ENCODE measurements around the gene KIF18B.
"Not testable (repeated sequence)": the region's sequence is repeated elsewhere in the genome, so short reads cannot be mapped to it uniquely, and the experiment has no call there.

The KIF18B gene

DNA sequence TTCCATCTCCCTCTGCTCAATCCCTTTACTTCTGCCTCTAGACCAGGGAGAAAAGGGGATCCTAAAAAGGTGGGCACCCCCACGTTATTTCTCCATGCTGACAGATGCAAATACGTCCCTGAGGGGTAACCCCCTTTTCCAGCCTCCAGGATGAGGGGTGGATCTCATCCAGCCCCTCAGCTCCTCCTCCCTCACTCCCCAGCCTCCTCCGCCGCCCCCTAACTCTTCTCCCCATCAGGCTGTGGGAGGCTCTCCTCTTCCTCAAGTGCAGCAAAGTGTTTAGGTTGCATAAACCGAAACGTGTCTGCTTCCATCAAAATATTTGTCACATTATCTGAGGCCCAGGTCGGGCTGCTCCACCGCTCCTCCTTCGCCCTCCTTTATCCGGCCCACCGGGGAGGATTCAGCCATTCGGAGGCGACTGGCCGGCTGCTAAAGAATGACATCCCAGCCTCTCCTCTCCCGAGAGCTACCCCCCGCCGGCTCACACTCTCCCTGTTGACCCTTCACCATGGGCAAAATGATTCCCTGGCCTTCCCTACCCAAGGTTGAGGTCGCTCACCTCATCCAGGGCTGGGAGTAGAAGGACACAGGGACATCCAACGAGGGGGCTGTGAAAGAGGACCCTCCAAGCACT lies 21.7 kb upstream of the KIF18B start:
- no peak for DNase-seq

DNA sequence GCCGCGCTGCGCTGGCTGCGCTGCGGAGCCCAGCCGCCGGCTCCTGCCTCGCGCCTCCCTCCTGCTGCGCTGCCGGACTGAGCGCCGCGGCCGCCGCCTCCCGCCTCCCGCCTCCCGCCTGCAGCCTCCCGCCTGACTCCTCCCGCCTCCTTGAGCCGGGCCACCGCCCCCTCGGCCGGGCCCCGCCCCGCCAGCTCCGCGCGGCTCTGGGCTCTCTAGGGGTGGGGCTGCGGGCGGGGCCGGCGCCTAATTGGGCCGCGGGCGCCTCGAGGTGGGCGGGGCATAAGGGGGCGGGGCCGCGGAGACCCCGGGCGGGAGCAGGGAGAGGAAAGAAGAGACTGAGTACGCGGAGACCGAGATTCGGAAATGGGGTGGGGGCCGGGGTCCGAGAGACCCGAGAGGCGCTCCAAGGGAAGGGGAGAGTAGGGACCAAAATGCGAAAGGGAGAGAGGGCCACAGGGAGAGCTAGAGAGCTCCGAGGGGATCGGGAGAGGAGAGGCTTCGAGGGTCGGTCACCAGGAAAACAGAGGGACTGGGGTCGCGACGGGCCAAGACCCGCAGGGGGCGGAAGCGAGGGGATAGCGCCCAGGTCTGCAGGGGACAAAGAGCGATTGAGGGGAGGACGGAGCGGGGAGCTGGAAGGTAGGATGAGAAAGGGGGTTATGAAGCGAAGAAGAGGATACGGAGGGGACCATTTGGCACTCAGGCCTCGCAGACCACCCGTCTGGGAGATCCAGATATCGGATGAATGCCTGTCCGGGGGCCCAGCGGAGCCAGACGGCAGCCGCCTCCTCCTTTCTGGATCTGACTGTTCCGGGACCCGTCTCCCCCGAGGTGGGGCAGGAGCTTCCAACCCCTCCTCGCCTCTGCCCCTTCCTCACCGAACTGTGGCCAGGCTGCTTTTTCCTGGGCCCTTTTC lies 20.9 kb upstream of the KIF18B start, which contains the start of gene C1QL1:
TSS of gene C1QL1 (minus strand) at position 79 of the 919 bp plus-strand sequence. CDS start 255 bp downstream, outside the sequence.
- peak; percentile 95 for DNase-seq

DNA sequence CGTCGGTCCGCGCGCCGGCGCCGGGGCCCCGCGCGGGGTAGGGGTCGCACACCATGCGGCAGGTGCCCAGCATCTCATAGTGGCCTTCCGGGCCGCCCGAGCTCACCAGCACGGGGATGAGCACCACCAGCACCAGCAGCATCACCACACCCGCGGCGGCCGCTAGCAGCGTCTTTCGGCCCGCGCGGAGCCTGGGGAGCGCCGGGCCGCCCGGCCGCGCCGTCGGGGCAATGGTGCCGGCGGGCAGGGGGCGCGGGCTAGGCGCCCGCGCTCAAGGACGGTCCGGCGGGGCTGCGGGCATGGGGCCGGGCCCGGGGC lies 20.3 kb upstream of the KIF18B start:
- DNase-seq: peak; percentile 4

DNA sequence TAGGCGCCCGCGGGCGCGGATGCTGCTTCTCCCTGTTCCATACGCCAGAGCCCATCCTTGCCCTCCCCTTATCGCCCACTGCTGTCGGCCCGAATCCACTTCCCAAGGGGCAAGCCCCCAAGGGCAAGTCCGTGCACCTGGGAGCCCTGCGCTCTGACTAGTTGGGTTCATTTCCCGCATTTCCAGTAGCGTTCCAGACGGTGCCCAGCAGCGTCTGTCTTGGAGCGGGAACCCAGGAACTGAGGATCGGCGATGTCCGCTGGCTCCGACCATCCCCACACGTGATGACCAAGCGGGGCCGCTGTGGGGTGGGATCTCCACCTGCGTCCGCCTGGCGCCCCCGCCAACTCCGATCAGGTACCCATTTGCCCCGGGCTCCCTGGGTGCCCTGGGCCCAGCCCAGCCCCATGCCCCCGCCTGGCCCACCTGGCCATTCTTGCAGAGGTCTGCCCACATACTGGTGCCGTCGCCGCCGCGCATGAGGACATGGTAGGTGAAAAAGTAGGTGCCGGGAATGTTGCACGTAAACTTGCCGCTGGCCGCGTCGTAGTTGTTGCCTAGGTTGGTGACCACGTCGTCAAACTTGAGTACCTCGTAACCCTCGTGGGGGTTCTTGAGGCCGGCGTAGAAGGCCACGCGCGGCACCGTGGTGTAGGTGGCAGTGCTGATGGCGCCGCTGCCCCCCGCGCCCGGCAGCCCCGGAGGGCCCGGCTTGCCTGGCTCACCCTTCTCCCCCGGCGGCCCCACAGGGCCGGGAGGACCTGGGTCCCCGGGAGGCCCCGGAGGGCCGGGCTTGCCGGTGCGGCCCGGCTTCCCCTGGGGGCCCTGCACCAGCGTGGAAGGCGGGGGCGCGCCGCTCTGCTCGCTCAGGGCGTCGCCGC lies 19.7 kb upstream of the KIF18B start:
- no peak for DNase-seq

DNA sequence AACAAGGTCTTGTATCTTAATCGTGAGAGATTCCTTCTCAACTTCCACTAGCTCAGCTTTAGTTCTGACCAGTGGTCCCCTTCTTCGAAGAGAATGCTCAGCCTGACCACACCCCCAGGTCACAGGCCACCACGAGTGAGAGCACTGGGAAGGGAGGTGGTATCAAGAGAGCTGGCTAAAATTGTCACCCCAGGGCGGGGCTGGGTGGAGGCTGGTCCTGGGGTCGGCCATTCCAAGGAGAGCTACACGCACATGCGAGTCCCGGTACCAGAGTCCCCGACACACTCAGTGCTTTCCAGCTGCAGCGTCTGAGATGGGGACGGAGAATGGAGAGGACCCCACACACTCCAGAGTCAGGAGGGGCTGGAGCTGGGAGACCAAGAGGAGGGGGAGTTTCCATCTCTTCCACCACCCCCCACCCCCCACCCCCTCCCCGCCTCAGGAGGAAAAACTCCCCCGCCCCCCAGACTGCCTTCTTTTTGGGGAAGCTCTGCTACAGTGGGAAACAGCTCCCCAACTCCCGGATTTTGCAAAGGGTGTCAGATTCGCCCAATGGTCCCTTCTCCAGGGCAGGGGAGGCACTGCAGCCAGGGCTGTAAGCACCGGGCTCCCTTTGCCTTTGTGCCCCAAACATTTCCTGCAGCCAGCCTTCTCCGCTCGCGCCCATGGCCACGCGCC lies 18.9 kb upstream of the KIF18B start:
- no peak for DNase-seq

DNA sequence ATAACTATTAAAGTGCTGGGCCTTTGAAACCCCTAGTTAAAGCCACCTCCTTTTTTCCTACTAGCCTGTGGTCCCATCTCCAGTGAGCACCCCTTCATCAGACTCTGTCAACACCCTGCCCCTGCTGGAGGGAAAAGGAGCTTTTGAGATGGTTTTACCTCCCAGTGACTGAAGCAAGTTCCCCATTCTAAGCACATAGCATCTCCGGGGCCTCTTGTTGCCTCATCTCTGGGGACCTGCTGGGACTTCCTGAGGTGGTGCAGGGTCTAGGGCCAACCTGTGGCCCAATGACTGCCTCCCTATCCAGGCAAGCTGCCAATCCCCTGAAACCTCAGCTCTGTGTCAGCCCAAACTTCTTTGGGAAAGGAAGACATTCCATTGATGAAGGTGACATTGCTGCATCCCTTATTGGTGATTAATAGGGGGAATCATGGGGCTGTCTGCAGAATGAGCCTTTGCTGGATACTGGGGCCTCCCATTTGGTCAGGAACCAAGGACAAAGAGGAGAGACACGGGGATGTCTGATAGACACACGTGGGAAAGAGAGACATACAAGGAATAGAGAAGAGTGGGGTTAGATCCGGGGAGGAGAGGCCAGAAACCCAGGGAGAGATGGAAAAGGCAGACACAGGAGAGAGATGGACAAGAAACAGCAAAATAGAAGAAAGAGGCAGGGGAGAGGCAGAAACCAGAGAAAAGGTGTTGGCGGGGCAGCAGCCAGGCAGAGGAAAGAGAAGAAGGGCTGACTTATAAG lies 18.1 kb upstream of the KIF18B start:
- no peak for DNase-seq

DNA sequence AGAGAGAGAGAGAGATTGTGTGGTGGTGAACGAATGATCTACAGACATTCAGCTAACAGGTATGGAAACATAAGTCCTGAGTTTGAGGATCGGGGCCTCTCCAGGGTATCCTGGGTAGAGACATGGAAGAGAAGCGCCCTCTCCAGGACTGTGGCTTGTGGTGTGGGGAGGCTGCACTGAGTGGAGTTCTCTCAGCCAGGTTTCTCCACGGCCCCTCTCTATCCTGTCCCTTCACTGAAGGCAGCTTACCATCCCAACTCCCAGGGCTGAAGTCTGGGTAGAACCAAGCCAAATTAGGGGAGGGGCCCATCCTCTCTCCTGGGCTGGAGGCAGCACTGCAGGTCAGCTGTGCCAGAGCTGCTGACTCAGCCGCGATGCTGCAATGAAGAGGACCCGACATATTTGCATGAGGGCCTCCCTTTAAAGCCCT lies 14.4 kb upstream of the KIF18B start:
- DNase-seq: no peak

DNA sequence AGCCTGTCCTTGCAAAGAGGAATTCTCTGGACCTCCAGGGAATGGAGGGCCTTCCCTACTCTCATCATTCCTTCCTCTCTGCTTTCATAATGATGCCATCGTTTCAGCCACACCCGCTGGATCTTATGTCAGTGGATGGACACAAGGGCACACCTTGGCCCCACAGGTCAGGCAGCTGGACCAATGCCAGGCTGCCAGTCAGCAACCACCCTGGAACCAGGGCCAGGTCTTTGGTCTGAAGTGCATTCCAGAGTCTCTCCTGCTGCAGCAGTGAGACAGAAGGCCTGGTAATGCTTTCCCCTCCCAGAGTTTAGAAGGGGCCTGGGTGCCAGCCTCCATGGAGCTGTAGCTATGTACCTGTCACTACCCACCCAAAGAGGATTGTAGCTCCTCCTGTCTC lies 13.1 kb upstream of the KIF18B start:
- no peak for DNase-seq

DNA sequence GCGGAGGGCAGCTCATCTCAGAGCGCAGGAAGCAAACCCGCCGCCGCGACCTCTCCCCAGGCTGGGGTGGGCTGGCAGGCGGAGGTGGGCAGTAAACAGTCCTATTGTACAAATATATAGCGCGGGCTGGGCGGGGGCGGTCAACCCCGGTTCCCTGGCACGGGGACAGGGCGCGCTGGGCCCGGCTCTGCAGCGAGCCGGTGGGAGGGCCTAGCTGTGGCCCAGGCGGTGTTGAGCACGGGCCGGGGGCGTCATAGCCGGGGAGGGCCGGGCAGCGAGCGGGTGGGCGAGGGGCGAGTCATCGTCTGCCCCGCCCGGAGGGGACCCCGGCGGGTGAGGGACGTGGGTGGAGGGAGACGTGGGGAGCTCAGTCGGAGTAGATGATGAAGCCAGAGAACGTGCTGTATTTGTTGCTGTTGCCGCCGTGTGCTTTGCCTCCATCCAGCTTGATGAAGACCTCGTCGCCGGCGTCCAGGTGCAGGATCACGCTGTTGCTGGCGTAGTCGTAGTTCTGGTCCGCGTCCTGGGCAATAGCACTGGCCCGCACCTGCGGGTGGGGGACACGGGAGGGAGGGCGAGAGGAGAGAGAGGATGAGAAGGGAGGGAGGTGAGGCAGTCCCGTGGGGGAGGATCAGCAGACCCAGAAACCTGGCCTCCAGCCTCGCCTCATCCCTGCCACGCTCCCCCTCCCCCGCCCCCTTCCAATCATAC lies 12.4 kb upstream of the KIF18B start:
- DNase-seq: no peak

DNA sequence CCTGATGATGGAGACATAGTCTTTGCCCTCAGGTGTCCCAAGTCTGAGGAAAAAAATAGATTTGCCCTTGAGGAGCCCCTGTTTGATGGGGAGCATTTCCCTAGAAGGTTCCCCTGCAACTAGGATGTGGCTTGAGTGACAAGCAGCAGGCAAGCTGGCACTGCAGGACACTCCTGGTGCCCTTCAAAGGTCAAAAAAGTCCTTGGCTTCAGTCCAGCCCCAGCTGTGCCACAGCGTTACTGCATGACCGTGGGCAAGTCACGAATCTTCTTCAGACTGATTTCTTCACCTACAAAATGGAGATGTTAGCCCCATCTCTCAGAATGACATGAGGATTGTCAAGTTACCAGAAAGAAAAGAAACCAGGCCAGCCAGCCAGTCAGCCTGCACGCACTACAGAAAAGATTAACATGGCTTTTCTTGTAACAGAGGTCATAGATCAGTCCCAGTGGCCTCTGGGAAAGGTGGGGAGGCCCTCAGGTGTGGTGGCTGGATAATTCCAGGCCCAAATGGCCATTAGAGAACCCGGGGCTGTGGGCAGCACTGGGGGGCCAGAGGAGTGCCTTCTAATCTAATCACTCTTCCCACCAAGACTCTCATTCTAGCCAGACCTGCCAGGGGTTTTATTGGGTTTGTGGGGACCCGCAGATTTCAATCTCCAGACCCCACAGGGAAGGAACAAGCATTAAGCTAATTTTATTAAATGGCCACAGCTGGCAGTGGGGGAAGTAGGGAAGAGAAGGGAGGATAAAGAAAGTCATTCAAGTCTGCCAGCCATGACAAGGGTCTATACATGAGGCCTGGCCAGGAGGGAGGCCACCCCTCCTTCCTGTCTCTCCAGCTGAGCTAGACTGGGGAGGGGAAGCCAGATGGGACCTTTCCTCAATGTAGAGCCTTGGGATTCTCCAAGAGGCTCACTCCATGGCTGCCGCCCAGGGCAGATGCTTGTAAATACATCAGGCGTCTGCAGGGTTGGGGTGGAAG lies 9.7 kb upstream of the KIF18B start:
- DNase-seq: no peak

DNA sequence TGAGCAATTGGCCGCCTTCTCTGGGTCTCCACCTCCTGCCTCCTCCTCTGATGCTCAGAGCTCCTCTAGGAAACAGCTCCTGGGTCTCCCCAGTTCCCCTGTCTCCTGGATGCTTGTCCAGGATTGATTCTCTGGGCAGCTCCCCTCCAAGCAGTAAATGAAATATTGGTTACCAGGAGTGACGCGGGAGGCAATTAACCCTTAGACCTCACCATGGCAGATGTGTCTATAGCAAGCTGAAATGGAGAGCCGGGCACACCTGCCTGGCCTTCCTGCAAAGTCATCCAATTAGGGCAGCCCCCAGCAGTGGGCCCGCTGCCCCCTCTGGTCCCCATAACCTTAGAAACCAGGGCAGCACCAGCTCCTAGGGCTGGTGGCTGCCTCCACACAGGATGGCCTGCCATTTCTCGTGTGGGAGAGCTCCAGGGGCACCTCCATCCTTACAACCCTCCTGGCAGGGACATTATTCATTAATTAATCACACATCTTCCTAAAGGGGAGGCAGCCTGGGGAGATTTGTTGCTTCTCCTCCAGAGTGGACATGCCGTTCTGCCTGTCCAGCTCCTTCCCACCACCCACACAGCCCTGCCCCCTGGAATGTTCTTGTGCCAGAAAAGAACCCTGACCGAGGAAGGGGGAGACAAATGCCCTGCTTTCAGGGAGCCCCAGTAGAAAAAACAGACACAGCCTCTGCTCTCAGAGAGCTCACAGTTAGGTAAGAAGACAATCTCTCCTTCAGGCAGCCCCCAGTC lies 8.3 kb upstream of the KIF18B start:
- no peak for DNase-seq

DNA sequence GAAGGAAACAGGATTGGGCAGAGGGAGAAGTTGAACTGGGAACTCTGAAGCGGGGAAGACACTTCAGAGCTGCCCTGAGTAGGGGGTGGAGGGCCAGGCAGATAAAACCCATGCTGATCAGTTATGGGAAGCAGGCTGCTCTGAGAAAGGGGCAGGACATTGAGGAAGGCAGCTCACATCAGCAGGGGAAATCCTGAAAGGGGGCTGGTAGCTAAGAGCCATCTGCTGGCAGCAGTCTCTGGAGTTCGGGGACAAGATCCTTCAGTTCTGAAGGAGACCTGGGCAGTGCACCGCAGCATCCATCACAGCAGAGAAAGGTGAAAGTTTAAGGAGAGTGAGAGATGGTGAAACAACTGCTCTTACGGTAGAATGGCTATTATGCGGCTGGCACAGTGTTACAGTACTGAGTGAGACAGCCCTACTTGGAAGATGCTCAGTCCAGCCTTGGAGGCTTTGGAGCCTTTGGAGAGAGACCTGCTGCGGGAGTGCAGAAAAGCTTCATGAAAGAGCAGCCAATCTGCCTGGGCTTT lies 5.4 kb upstream of the KIF18B start:
- no peak for DNase-seq

DNA sequence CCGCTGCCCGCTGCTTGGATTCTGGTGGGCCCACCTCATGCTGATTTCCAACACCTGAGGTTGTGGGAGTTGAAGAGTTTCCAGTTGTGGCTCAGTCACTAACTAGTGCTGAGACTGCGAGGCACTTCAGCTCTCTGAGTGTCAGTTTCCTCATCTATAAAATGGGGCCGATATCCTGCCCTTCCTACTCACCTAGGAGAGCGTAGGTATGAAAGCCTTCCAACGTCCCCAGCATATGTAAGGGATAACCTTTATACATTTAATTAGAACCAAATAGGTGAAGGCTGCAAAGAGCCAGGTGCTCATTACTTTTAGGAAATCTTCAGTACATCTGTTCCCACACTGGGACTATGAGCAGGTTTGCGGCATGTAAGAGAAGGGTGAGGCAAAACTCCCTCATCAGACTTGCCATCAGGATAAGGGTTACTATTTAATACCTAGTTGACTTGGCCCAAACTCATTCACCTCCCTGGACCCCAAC lies 782 bp upstream of the KIF18B start:
- DNase-seq: no peak

DNA sequence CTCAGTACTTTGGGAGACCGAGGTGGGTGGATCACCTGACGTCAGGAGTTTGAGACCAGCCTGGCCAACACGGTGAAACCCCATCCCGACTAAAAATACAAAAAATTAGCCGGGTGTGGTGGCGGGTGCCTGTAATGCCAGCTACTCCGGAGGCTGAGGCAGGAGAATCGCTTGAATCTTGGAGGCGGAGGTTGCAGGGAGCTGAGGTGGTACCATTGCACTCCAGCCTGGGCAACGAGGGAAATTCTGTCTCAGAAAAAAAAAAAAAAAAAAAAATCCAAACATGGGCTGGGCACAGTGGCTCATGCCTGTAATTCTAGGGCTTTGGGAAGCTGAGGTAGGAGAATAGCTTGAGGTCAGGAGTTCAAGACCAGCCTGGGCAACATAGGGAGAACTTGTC lies 1.9 kb downstream of the KIF18B start:
- DNase-seq: not testable (repeated sequence)

DNA sequence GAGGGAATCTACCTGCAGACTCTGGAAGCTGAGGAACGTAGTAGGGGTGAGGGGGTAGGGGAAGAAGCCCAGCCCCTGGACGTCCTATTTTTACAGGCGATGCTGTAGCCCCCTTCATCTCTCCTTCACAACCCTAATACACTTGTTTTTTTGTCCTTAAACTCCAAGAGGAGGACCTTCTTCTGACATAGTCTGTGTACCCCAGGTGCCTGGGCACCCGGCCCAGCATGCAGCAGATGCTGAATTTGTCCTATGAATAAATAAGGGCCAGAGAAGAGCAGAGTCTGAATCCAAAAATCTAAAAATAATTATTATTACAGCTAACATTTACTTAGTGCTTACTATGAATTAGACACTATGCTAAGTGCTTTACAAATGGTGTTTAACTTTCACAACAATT lies 5.1 kb downstream of the KIF18B start:
- DNase-seq: no peak

DNA sequence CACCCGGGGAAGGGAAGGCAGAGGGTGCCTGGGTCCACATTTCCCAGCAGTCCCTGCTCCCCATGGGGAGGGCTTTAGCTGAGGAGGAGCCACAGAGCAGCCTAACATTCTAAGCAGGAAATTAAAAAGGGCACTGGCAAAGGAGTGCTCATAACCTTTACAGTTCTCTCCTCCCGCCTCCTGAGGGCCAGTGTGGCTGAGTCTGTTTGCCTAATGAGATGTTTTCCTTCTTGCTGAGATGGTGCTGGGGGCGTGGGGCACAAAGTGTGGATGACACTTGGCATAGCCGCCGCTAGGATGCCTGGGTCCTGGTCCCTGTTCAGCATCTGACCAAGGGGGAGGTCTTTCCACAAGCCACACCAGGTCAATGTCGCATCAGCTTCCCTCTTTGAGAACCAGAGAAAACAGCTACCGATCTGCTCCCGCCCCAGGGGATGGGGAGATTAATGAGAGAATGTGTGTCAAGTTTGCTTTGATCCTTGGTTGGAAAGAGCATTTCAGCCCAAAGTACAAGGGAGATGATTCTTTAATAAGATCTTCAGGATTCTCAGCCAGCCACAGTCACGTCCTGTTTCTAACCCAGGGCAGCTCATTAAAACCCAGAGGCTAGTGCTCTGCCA lies 5.8 kb downstream of the KIF18B start:
- no peak for DNase-seq

DNA sequence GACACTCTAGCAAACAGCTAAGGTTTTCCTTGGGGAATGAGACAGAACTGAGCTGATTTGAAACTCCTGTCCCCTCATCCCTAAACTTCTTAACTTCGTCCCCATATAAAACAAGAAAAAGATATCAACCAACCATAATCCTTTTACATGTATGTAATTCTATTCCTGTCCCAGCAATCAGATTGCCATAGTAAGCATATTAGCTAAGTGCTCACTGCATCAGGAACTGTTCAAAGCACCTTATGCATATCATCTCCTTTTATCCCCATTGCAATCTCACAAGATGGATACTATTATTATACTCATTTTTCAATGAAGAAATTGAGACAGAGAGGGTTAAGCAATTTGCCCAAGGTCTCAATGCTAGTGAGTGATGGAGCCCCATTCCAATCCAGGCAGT lies 6.8 kb downstream of the KIF18B start:
- no peak for DNase-seq

DNA sequence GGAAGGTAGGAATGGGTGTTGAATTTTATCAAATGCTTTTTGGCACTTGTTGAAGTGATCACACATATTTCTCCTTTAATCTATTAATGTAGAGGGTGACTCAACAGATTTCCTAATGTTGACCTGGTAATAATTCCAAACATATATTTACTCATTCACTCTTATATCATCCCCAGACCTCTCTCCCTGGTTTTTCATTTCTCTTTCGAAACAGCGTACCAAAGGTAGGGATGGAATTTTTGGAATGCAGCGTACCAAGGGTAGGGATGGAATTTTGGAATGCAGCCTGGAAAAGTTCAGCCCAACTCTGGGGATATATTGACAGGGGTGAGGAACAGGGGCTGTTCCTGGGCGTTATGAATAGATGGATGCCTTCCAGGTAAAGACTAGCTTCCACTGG lies 7.3 kb downstream of the KIF18B start:
- DNase-seq: no peak

All from CD4-positive, alpha-beta T cell treated with Interleukin-6 for 4 hours (primary cell).